Activated CD4-positive, alpha-beta T cell treated with anti-CD3 and anti-CD28 coated beads, Interleukin-2, amount 50 U/mL, for 24 hours (primary cell): ENCODE results near the gene TPD52L1.

Experiments
- DNase-seq, 2 donors: peaks; one replicate each; pipeline ENCODE4 v3.0.0-alpha.2; 2020; ENCODE audit warnings: low read depth in 1 of 2, low spot score in 1 of 2

TPD52L1 gene

GRCh38 chr6:125207956-125208355 is 54.4 kb downstream of the TPD52L1 start:
- DNase-seq, result no peak

- DNase-seq, result no peak
Observed at GRCh38 chr6:125208625-125209249, 55.2 kb downstream of the TPD52L1 start.

GRCh38 chr6:125210667-125211066 is 57.1 kb downstream of the TPD52L1 start:
- DNase-seq, result no peak

GRCh38 chr6:125211352-125211751 is 57.8 kb downstream of the TPD52L1 start:
- DNase-seq, result no peak

- DNase-seq, result no peak
Observed at GRCh38 chr6:125212377-125212776, 58.8 kb downstream of the TPD52L1 start.

GRCh38 chr6:125213939-125214338 is 60.4 kb downstream of the TPD52L1 start:
- no peak for DNase-seq

- DNase-seq, result no peak
Observed at GRCh38 chr6:125215252-125215819, 61.8 kb downstream of the TPD52L1 start.

- no peak for DNase-seq
Observed at GRCh38 chr6:125216015-125216414, 62.4 kb downstream of the TPD52L1 start.

- DNase-seq, result no peak
Observed at GRCh38 chr6:125217369-125217768, 63.8 kb downstream of the TPD52L1 start.

GRCh38 chr6:125217992-125218391 is 64.4 kb downstream of the TPD52L1 start:
- DNase-seq, result no peak

- no peak for DNase-seq
Observed at GRCh38 chr6:125219361-125219895, 65.9 kb downstream of the TPD52L1 start.

- no peak for DNase-seq
Observed at GRCh38 chr6:125220712-125221111, 67.1 kb downstream of the TPD52L1 start.

GRCh38 chr6:125222531-125223455 is 69.2 kb downstream of the TPD52L1 start:
- no peak for DNase-seq

GRCh38 chr6:125224231-125224861 is 70.8 kb downstream of the TPD52L1 start:
- DNase-seq, result no peak

- no peak for DNase-seq
Observed at GRCh38 chr6:125227244-125227643, 73.7 kb downstream of the TPD52L1 start.

GRCh38 chr6:125228981-125229479 is 75.5 kb downstream of the TPD52L1 start:
- DNase-seq, result no peak

GRCh38 chr6:125230674-125231073 is 77.1 kb downstream of the TPD52L1 start:
- no peak for DNase-seq

- DNase-seq, result no peak
Observed at GRCh38 chr6:125231133-125231532, 77.6 kb downstream of the TPD52L1 start.

GRCh38 chr6:125231574-125232343 is 78.2 kb downstream of the TPD52L1 start:
- no peak for DNase-seq

GRCh38 chr6:125232466-125232865 is 78.9 kb downstream of the TPD52L1 start:
- DNase-seq, result no peak
